ENCODE measurements around the gene OGT. TPM values are rescaled to one million over a fixed set of nuclear protein-coding genes. Genes with fewer than 3 reads are reported as not detected.

The OGT gene
- total RNA-seq, 1 experiment from 2014 or later, result 282 TPM

- H3K4me1 Mint-ChIP-seq (ENCODE audit: insufficient read depth, unreplicated experiment), result no peaks in the 10 kb centered on the region
- no peak for DNase-seq (ENCODE audit: unreplicated experiment)
- H3K4me3 Mint-ChIP-seq (ENCODE audit: unreplicated experiment), result peak overlapping the region; percentile 100
- no TSS peak for BruUV-seq (replicated peaks)
- no peaks in the 10 kb centered on the region for H3K27me3 Mint-ChIP-seq (ENCODE audit: insufficient read depth, unreplicated experiment)
- H3K27ac Mint-ChIP-seq (ENCODE audit: low read depth, unreplicated experiment), result peak overlapping the region; percentile 93
- H3K9me3 Mint-ChIP-seq (ENCODE audit: unreplicated experiment), result no peaks in the 10 kb centered on the region
- POLR2A ChIA-PET, result interaction anchor here (1.0 to 6.2 kb wide), 12 partner anchors 9 to 250 kb away, joined by 3 to 171 read pairs (median 10); partner anchors contain the start of genes NONO and TAF1
- no peaks in the 10 kb centered on the region for H3K36me3 Mint-ChIP-seq (ENCODE audit: insufficient read depth, unreplicated experiment)
- intact Hi-C loops (cut with micrococcal nuclease), result no loop called here
- CTCF ChIA-PET, result interaction anchor here (1.1 to 1.5 kb wide), 2 partner anchors 12 to 16 kb away, joined by 3 to 8 read pairs; no protein-coding TSS in a partner anchor
- TF ChIP-seq CTCF (IDR thresholded peaks at IDR 0.05; ENCODE audit: unreplicated experiment), result no peak
Observed at GRCh38 chrX:71533516-71533850, 579 bp downstream of the OGT start.

- Mint-ChIP-seq H3K36me3 (ENCODE audit: insufficient read depth, unreplicated experiment) (no peaks in the 10 kb centered on the region), H3K27me3 (ENCODE audit: insufficient read depth, unreplicated experiment) (no peaks in the 10 kb centered on the region), H3K27ac (ENCODE audit: low read depth, unreplicated experiment) (peak overlapping the region; percentile 93), H3K4me1 (ENCODE audit: insufficient read depth, unreplicated experiment) (no peaks in the 10 kb centered on the region), H3K9me3 (ENCODE audit: unreplicated experiment) (no peaks in the 10 kb centered on the region), H3K4me3 (ENCODE audit: unreplicated experiment) (peak overlapping the region; percentile 100)
- DNase-seq (ENCODE audit: unreplicated experiment), result peak; percentile 53
- TF ChIP-seq CTCF (IDR thresholded peaks at IDR 0.05; ENCODE audit: unreplicated experiment), result no peak
- CTCF ChIA-PET, result interaction anchor here (1.5 kb wide), 1 partner anchor 11 kb away, joined by 8 read pairs; no protein-coding TSS in a partner anchor
- intact Hi-C loops (cut with micrococcal nuclease), result no loop called here
- BruUV-seq (replicated peaks), result no TSS peak
- POLR2A ChIA-PET, result interaction anchor here (0.9 to 6.2 kb wide), 11 partner anchors 9 to 250 kb away, joined by 3 to 171 read pairs (median 11); partner anchors contain the start of genes NONO and TAF1
Observed at GRCh38 chrX:71533851-71534561, 1.1 kb downstream of the OGT start.

GRCh38 chrX:71534773-71535544 is 2.1 kb downstream of the OGT start:
- ChIA-PET CTCF (interaction anchor here (0.7 to 1.5 kb wide), 2 partner anchors 10 to 161 kb away, joined by 6 to 8 read pairs; no protein-coding TSS in a partner anchor), POLR2A (interaction anchor here (0.5 to 6.2 kb wide), 9 partner anchors 9 to 251 kb away, joined by 3 to 171 read pairs (median 5); partner anchors contain the start of genes NONO and TAF1)
- no TSS peak for BruUV-seq (replicated peaks)
- intact Hi-C loops (cut with micrococcal nuclease), result no loop called here
- H3K27ac Mint-ChIP-seq (ENCODE audit: low read depth, unreplicated experiment), result peak overlapping the region; percentile 93
- no peaks in the 10 kb centered on the region for H3K4me1 Mint-ChIP-seq (ENCODE audit: insufficient read depth, unreplicated experiment)
- peak overlapping the region; percentile 100 for H3K4me3 Mint-ChIP-seq (ENCODE audit: unreplicated experiment)
- no peaks in the 10 kb centered on the region for H3K36me3 Mint-ChIP-seq (ENCODE audit: insufficient read depth, unreplicated experiment)
- H3K9me3 Mint-ChIP-seq (ENCODE audit: unreplicated experiment), result no peaks in the 10 kb centered on the region
- no peaks in the 10 kb centered on the region for H3K27me3 Mint-ChIP-seq (ENCODE audit: insufficient read depth, unreplicated experiment)
- no peak for TF ChIP-seq CTCF (IDR thresholded peaks at IDR 0.05; ENCODE audit: unreplicated experiment)
- no peak for DNase-seq (ENCODE audit: unreplicated experiment)

GRCh38 chrX:71536285-71536684 is 3.4 kb downstream of the OGT start:
- intact Hi-C loops (cut with micrococcal nuclease), result no loop called here
- no TSS peak for BruUV-seq (replicated peaks)
- Mint-ChIP-seq H3K27me3 (ENCODE audit: insufficient read depth, unreplicated experiment) (no peaks in the 10 kb centered on the region), H3K36me3 (ENCODE audit: insufficient read depth, unreplicated experiment) (no peaks in the 10 kb centered on the region), H3K27ac (ENCODE audit: low read depth, unreplicated experiment) (no peak overlapping the region), H3K4me3 (ENCODE audit: unreplicated experiment) (peak overlapping the region; percentile 100), H3K9me3 (ENCODE audit: unreplicated experiment) (no peaks in the 10 kb centered on the region), H3K4me1 (ENCODE audit: insufficient read depth, unreplicated experiment) (peaks cover 4% of the 10 kb centered on the region)
- no peak for DNase-seq (ENCODE audit: unreplicated experiment)
- CTCF ChIA-PET, result no interaction called here
- POLR2A ChIA-PET, result interaction anchor here (0.6 to 0.8 kb wide), 4 partner anchors 9 to 170 kb away, joined by 3 to 4 read pairs (median 3); partner anchors contain the start of gene TAF1
- TF ChIP-seq CTCF (IDR thresholded peaks at IDR 0.05; ENCODE audit: unreplicated experiment), result no peak
